ENCODE data around the gene WDR49.

The WDR49 gene

DNA sequence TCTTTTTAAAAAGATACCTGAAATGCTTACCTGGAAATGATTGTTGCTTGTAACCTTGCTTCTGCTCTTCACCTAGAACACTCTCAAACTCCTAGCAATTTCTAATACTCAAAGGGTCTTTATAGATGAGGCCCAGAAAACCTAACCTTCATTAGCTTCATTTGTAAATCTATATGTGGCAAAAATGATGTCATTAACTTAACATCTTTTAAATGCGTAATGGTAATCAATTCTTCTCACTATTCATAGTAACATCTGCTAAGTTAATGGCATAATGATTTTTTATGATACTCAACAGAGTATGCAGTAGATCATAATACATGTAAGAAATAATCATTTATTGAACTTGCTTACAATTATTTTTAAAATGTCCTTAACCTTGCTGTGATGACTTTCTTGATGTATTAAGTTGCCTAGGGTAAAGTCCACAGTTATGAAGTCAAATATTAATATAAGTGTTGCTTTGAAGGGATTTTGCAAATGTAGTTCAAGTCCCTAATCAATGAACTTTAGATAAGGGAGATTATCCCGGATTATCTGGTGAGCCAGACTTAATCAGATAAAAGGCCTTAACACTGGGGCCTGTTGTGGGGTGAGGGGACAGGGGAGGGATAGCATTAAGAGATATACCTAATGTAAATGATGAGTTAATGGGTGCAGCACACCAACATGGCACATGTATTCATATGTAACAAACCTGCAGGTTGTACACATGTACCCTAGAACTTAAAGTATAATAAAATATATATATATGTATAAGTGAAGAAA is 169.8 kb downstream of the WDR49 start:
- DNase-seq = no peak

GRCh38 chr3:167481164-167481563 is 172.6 kb downstream of the WDR49 start:
- DNase-seq = no peak

GRCh38 chr3:167480748-167481147 is 173.0 kb downstream of the WDR49 start:
- no peak for DNase-seq

- no peak for DNase-seq
Measured at GRCh38 chr3:167473863-167474262, 179.9 kb downstream of the WDR49 start, which contains the start of gene SERPINI2. Gene SERPINI2, minus strand, starts transcription at chr3:167474042. Its CDS starts 2,208 bp downstream, at chr3:167471834.

DNA sequence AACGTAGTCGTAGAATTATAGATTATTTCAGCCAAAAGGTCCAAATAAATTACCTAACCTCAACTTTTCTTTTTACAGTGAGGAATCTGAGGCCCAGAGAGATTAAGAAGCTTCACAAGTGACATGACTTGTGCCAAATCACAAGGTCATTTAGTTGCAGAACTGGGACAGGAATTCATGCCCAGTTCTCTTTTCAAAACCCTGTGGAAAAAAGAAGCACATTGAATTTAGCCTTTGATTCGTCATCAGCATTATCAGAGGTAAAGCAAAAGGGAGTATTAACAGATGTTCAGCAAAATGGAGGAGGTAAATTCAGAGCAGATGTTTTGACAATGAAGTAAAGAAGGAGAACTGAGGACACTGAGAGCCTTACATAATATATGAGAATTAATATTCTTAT is 184.4 kb downstream of the WDR49 start:
- no peak for DNase-seq

- DNase-seq = no peak
Measured at GRCh38 chr3:167467848-167468611, 185.7 kb downstream of the WDR49 start.

DNA sequence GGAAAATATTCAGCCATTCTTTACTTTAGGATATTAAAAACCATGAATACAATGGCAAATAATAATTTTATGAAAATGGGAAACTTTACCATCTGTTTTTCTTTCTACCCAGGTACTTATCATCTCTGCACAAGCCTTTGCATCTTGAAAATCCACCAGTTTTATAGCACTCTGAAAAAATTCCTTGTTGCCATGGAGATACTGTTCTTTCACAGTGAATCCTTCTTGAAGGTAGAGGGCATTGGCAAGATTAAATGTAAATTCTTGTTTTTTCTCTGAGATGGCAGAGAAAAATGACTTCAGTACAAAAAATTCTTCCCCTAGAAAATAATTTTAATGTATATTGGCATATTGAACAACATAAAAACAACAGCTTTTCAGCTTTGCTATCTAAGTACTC is 186.8 kb downstream of the WDR49 start:
- no peak for DNase-seq

DNA sequence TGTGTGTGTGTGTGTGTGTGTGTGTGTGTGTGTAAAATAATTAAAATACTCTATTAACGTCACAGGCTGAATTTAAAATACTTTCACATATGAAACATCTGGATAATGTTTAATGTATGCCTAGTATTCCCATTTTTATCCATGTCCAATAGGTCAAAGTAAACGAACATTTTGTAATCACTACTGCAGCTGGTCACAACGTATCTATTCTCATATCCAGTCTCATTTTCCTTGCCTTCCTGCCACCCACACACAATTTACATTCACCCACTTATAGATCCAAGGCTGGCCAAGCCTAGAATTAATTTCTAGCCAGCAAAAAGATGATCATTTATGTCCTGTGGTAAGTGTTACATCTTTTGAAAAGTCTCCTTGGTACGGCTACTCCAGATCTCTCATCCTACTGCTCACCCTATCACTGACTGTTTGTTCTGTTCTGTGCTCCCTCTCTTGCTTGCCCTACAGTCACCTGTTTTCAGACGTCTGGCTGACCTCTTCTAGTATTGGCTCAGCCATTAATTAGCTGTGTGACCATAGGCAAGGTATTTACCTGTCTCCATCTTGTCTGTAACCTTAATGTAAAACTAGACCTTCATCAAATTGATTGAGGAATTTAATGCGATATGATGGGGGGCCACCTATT is 197.5 kb downstream of the WDR49 start:
- no peak for DNase-seq

GRCh38 chr3:167453815-167454214 is 199.9 kb downstream of the WDR49 start:
- no peak for DNase-seq

GRCh38 chr3:167451282-167451681 is 202.5 kb downstream of the WDR49 start:
- DNase-seq = no peak

- no peak for DNase-seq
Measured at GRCh38 chr3:167450675-167451074, 203.1 kb downstream of the WDR49 start.

- no peak for DNase-seq
Measured at GRCh38 chr3:167450195-167450594, 203.5 kb downstream of the WDR49 start.

- no peak for DNase-seq
Measured at GRCh38 chr3:167445491-167445890, 208.3 kb downstream of the WDR49 start.

- DNase-seq = no peak
Measured at GRCh38 chr3:167441256-167441655, 212.5 kb downstream of the WDR49 start.

- DNase-seq = no peak
Measured at GRCh38 chr3:167437428-167438139, 216.2 kb downstream of the WDR49 start.

Measured in stimulated activated CD4-positive, alpha-beta T cell treated with anti-CD3 and anti-CD28 coated beads, Interleukin-2, amount 100 ng/mL, for 24 hours (primary cell).